Effector memory CD8-positive, alpha-beta T cell (primary cell): Measurements from ENCODE around the gene DNAJB8.

Source experiments
- ATAC-seq: fragments of 150-1000 bp; cut with Tn5 transposase; replicated peaks from 2 replicates; pipeline ENCODE4 v1.10.0; 2021; ENCODE audit warnings: mild to moderate bottlenecking, moderate library complexity
- DNase-seq, 3 experiments: peaks; one replicate each; pipeline ENCODE4 v3.0.0; 2021
- H3K27ac Mint-ChIP-seq, 2 donors: one replicate each; pipeline ENCODE4 v1.8.0; 2022; ENCODE audit warnings: mild to moderate bottlenecking in 2 of 2, mixed read lengths in 2 of 2, moderate library complexity in 2 of 2
- H3K27me3 Mint-ChIP-seq, 2 donors: one replicate each; pipeline ENCODE4 v1.8.0; 2022; ENCODE audit warnings: mixed read lengths in 2 of 2
- H3K36me3 Mint-ChIP-seq: one replicate; pipeline ENCODE4 v1.8.0; 2022; ENCODE audit warnings: mild to moderate bottlenecking, moderate library complexity, mixed read lengths; ENCODE audit not compliant: insufficient read depth
- H3K4me1 Mint-ChIP-seq, 2 donors: one replicate each; pipeline ENCODE4 v1.8.0; 2022; ENCODE audit warnings: low read depth in 2 of 2, mixed read lengths in 2 of 2
- H3K4me3 Mint-ChIP-seq, 2 donors: one replicate each; pipeline ENCODE4 v1.8.0; 2022; ENCODE audit warnings: mild to moderate bottlenecking in 2 of 2, mixed read lengths in 2 of 2, moderate library complexity in 2 of 2
- H3K9me3 Mint-ChIP-seq, 2 donors: one replicate each; pipeline ENCODE4 v1.8.0; 2022; ENCODE audit warnings: mixed read lengths in 2 of 2

Gene DNAJB8

DNA sequence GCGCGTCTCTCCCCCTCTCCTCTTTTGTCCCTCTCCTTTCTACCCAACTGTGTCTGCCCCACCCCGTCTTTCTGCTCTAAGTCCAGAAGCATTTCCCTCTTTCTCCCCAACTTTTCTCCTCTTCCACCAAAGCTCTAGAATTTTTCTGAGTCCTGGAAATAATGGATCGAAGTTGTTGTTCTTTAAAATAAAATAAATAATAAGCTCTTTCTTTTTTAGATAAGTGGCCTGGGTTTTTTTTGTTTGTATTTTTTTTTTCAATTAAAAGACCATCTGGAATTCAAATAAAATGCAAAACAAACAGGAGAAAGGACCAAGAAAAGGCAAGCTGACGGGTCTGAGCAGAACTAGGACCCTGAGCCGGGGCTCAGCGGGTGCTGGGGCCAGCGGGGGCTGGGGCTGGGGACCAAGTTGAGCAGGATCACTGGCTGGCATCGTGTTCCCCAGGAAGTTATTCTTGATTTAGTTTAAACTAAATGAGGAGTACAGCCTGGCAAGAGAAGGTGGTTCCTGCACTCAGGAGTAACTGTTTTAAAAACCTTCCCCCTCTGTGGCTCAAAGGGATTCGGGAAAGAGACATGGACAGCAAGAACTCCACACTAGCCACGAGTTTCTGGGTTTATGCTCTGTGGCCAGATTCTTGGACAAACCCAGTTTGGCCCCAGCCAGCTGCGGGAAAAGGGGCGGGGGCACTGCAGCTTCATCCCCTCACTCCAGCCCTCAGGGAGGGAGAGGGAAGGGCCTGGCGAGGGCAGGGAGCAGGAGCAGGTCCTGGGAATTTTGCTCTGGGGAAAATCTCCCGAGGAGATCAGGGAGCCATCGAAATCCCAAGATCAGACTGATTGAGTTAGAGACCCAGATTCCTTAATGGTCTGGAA is 18.0 kb upstream of the DNAJB8 start:
- Mint-ChIP-seq H3K4me1 (peaks cover 19 to 25% of the 10 kb centered on the region in 2 donors), H3K36me3 (peaks cover 5% of the 10 kb centered on the region), H3K4me3 (no peak overlapping the region), H3K27ac (no peak overlapping the region), H3K9me3 (no peaks in the 10 kb centered on the region), H3K27me3 (peaks cover 82 to 99% of the 10 kb centered on the region in 2 donors)
- DNase-seq (no peak), ATAC-seq (no peak)

DNA sequence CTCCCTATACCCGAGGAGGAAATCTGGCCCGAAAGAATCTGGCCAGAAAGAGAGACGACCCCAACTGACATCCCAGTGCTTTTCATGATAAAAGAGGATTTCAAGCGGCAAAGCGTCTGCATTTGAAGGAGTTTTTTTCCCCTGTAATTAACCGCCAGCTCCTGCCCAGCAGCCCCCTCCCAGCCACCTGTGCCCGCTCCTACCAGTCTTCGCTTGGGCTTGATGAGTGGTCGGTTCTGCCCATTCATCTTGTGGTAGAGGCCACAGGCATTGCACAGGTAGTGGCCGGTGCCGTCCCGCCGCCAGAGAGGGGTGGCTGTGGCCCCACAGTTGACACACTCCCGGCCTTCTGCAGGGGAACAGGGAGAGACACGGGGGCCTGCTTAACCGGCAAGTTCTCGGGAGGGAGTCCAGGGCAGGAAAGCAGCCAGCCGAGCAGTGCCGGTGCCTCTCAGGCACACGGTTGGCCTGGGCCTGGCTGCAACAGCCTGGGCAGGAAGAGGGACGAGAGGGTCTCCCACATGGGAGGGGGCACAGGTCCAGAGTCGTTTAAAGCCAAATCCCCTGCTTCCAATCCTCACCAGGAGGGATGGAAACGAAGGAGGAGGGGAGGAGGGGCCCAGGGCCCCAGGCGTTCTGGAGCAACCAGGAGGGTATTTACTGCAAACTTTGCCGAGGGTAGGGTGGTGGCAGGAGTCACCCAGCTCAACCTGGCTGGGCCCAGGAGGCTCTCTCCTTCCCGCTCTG is 17.1 kb upstream of the DNAJB8 start:
- no peak overlapping the region for H3K27ac Mint-ChIP-seq

DNA sequence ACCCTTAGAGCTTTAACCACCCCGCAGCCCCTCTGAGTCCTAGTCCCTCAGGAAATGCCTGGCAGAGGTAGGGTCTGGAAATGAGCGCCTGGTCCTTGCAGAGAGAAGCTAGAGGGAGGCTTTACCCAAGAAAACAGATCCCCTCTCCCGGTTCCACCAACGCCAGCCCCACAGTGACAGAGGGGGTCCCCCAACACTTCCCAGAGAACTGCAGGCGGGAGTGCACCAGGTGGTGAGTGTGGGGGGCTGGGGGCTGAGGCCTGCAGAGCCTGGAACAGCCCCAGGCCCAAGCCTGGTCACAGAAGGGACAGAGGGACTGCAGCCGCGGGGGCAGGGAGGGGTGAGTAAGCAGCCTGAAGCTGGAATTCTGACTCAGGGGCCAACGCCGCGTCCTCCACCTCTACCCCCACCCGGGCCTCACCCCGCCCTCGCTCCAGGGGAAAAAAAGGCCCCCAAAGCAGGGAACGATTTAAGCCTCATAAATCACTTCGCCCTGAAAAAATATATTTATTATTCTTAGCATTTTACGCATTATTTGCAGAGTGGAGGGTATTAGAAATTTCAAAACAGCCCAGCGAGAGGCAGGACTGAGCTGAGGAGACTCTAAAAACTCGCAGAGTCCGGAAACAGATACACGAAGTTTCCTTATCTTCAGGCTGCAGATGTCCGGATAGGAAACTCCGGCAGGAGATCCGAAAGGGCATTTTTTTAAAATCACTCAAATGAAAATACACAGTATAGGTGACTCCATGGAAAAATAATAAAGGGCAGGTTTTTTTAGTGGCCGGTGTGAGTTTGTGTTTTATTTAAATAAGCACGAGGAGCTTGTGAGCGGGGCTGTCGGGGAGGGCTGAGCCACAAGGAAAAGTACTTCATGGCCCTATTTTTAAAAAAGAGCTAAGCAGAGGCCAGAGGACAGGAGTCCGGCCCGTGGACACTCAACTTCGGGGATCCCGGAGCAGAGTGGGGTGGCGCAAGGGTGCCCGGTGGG is 16.3 kb upstream of the DNAJB8 start:
- Mint-ChIP-seq H3K9me3 (no peaks in the 10 kb centered on the region), H3K4me1 (peaks cover 16 to 18% of the 10 kb centered on the region in 2 donors), H3K4me3 (peak overlapping the region; percentile 43 to 64), H3K27me3 (peaks cover 84 to 100% of the 10 kb centered on the region in 2 donors), H3K27ac (peak overlapping the region in 1 of 2 donors; percentile 26), H3K36me3 (peaks cover 5% of the 10 kb centered on the region)
- ATAC-seq (no peak), DNase-seq (no peak)

More for the DNA sequence above, 17.1 kb upstream of the DNAJB8 start:
- peaks cover 18 to 24% of the 10 kb centered on the region in 2 donors for H3K4me1 Mint-ChIP-seq
- ATAC-seq = no peak
- H3K36me3 Mint-ChIP-seq = peaks cover 5% of the 10 kb centered on the region
- H3K4me3 Mint-ChIP-seq = peak overlapping the region; percentile 43 to 64
- no peaks in the 10 kb centered on the region for H3K9me3 Mint-ChIP-seq
- peaks cover 84 to 100% of the 10 kb centered on the region in 2 donors for H3K27me3 Mint-ChIP-seq
- DNase-seq = no peak

DNA sequence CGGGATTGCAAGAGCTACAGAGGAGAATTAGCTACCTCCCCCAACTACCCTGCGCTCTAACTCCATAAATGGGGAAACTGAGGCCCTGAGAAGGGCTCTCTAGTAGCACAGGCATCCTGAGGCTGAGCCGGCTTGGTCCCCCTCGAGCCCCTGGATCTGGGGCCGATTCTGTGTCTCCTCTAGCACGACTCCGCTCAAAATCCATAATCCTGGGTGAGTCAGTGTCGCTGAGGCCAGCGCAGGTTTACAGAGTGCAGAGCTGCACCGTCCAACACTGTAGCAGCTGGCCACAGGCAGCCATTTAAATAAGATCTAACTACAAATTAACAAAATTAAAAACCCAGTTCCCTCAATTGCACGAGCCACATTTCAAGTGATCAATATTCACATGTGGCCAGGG is 15.5 kb upstream of the DNAJB8 start:
- Mint-ChIP-seq H3K4me1 (peaks cover 10 to 14% of the 10 kb centered on the region in 2 donors), H3K27ac (no peak overlapping the region), H3K9me3 (no peaks in the 10 kb centered on the region), H3K36me3 (peaks cover 5% of the 10 kb centered on the region), H3K27me3 (peaks cover 87 to 100% of the 10 kb centered on the region in 2 donors), H3K4me3 (no peak overlapping the region)
- DNase-seq (no peak), ATAC-seq (no peak)

DNA sequence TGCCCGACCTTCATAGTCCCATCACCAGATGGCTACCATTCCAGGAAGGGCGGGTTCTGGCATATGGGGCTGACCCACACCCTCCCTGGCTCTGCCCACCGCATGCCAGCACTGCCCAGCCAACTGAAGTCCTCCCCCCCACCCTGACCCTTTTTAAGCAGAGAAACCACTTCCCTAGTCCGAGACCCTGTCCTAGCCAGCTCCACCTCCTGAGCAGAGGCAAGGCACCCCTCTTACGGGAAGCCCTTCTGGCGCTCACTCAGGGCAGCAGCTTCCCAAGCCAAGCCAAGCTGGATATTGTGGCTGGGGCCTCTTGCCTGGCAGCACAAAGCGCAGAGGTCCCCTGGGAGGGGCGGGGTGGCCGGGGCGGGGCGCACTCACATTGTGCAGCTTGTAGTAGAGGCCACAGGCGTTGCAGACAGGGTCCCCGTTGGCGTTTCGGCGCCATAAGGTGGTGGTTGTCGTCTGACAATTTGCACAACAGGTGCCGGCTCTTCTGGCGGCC is 14.8 kb upstream of the DNAJB8 start:
- DNase-seq (no peak), ATAC-seq (no peak)
- peaks cover 5 to 10% of the 10 kb centered on the region in 2 donors for H3K4me1 Mint-ChIP-seq
- H3K9me3 Mint-ChIP-seq = no peaks in the 10 kb centered on the region
- H3K27ac Mint-ChIP-seq = no peak overlapping the region
- peaks cover 83 to 100% of the 10 kb centered on the region in 2 donors for H3K27me3 Mint-ChIP-seq
- no peak overlapping the region for H3K4me3 Mint-ChIP-seq
- peaks cover 5% of the 10 kb centered on the region for H3K36me3 Mint-ChIP-seq

DNA sequence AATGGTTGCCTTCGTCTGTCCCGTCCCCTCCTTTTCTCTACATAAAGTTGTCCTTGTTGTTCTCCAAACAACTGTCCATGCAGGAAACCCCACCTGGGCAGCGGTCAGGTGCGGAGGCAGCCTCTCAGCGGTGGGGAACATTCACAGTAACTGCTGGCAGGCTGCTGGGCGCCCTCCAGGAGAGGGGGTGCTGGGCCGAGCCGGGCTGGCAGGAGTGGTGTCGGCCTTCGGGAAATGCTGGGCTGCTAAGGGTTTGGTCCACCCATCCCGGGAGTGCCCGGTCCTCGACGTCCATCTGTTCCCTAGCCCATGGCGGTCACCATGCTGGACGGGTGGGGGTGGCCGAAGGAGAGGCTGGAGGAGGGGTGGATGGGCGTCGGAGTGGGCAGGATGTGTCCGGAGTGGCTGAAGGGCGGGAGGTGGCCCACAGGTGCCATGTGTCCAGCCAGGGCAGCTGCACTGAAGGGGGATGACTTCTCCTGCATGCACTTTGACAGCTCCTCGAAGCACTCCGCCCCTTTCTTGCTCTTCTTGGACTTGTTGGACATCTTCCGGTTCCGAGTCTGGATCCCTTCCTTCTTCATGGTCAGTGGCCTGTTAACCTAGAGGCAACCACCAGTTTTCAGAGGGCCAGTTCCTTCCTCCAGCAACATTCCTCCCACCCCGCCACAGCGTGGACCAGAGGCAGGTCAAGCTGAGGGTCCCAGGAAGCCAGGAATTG is 14.2 kb upstream of the DNAJB8 start:
- Mint-ChIP-seq H3K36me3 (peaks cover 5% of the 10 kb centered on the region), H3K9me3 (no peaks in the 10 kb centered on the region), H3K4me1 (peaks cover 5 to 9% of the 10 kb centered on the region in 2 donors), H3K27ac (no peak overlapping the region), H3K4me3 (no peak overlapping the region), H3K27me3 (peaks cover 76 to 100% of the 10 kb centered on the region in 2 donors)
- ATAC-seq (no peak), DNase-seq (no peak)

DNA sequence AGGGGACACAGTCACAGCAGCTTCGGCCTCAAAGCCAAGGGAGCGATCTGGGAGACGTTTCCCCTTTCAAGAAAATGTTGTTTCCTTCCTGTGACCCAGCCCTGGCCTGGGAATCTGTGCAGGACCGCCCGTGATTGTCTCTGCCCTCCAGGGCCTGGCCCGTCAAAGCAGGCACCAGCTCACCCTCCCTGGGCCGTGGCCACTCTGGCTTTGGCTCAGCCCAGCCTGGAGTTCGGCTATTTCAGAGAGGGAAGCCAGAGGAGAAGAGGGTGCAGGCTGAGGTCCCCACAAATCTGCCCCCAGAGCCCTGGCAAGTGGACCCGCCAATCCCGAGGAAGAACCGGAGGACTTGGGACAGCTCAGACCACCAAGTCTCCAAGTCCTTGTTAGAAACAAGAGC is 13.6 kb upstream of the DNAJB8 start:
- Mint-ChIP-seq H3K27me3 (peaks cover 70 to 100% of the 10 kb centered on the region in 2 donors), H3K36me3 (peaks cover 5% of the 10 kb centered on the region)

DNA sequence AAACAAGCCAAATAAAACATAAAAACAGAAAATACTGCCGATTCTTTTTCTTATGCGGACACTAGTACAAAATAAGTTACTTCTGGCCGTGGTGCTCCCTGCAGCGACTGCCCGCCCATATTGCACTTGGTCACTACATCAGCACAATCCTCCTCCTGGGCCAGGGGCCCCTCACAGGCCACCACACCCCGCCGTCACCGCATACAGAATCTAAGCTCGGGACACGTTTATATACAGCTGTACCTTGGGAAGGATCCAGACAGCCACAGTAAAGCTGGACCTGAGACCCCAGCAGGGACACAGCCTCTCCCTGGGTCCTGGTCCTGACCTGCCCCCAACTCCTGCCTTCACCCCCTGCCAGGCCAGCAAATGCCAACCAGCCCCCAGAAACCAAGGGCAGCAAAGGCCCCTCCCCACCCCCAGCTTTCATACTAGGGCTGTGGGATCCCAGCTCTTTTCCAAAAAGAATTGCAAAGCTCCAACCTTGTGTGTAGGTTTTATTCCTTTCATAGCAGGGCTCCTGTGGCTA is 12.9 kb upstream of the DNAJB8 start:
- Mint-ChIP-seq H3K9me3 (no peaks in the 10 kb centered on the region), H3K27ac (no peak overlapping the region), H3K36me3 (peaks cover 5% of the 10 kb centered on the region), H3K4me3 (no peak overlapping the region), H3K27me3 (peaks cover 64 to 98% of the 10 kb centered on the region in 2 donors), H3K4me1 (peaks cover 5 to 9% of the 10 kb centered on the region in 2 donors)
- DNase-seq (no peak), ATAC-seq (no peak)

More for the DNA sequence above, 13.6 kb upstream of the DNAJB8 start:
- DNase-seq = no peak
- H3K27ac Mint-ChIP-seq = no peak overlapping the region
- no peak overlapping the region for H3K4me3 Mint-ChIP-seq
- H3K9me3 Mint-ChIP-seq = no peaks in the 10 kb centered on the region
- H3K4me1 Mint-ChIP-seq = peaks cover 5 to 9% of the 10 kb centered on the region in 2 donors
- no peak for ATAC-seq

DNA sequence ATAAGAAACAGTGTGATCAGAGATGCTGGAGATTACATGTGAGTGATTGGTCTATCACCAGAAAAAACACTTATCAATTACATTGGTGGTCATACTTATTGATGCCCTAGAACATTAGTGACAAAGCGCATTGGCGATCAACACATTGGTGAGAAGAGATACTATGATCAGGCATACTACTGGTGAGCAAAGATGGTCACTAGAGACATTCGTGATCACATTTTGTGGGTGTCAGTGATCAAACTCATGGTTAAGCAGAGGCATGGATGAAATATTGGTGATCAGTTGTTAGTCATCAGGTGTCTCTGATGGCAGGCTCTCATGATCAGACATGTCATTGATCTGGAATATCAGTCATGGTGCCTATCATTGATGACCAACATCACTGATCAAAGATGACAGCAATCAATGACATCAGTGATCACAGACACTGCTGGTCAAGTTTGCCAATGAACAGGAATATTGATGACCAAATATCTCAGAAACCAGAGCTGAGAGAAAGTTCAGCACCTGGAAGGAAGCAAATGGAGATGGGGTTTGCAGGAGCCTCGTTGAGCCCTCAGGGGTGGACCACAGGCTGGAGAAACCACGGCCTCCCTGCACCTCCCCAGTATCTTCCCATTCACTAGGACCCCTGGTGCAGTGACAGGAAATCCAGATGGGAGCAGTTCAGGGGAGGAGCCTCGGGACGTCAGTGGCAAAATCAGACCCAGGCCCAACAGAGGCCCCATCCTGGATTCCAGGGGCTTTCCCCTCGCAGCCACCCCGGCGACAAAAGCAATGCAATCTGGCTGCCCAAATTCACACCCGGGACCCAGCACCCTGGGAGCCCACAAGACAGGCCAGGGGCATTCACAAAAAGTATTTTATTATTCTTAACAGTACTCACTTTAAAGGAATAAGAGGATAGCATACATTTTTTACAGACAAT is 12.2 kb upstream of the DNAJB8 start:
- Mint-ChIP-seq H3K27ac (no peak overlapping the region), H3K36me3 (no peaks in the 10 kb centered on the region)

DNA sequence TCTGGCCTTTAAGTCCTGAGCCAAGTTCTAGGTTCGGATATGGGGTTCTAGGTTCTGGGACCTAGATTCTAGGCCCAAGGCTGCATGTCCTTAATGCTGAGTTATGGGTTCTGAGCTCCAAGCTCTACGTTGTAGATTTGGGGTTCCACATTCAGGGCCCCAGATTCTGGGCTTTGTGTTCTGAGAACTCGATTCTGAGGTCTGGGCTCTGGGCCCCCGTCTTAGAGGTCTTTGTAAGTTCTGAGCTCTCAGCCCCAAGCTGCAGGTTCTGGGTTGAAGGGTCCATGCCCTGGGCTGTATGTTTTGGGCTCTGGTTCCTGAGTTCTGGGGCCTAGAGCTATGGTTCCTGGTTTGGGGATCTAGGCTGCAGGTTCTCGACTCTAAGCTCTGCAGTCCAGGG is 10.0 kb upstream of the DNAJB8 start:
- H3K27me3 Mint-ChIP-seq = peaks cover 50 to 94% of the 10 kb centered on the region in 2 donors

More for the DNA sequence above, 12.2 kb upstream of the DNAJB8 start:
- ATAC-seq (no peak), DNase-seq (no peak)
- H3K4me3 Mint-ChIP-seq = no peak overlapping the region
- H3K9me3 Mint-ChIP-seq = no peaks in the 10 kb centered on the region
- peaks cover 5 to 7% of the 10 kb centered on the region in 2 donors for H3K4me1 Mint-ChIP-seq
- peaks cover 58 to 94% of the 10 kb centered on the region in 2 donors for H3K27me3 Mint-ChIP-seq

DNA sequence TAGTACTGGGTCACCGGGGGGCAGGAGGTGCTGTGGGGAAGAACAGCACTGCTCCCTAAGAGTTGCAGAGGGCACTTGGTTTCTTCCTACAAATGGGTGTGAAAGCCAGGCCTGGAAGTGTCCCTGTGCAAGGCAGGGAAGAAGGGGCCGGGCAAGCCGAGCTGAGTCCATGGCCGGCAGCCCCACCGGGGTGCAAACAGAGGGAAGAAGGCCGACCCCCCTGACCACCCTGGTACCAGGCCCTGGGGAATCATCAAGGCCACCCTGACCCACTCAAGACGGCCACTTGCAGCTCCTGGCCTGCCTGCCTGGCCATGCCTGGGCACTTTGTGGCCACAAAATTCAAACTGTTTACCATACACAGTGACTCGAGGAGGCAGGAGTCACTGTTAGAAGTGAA is 8.7 kb upstream of the DNAJB8 start:
- Mint-ChIP-seq H3K27ac (no peak overlapping the region), H3K4me3 (no peak overlapping the region), H3K27me3 (peaks cover 49 to 94% of the 10 kb centered on the region in 2 donors), H3K4me1 (no peaks in the 10 kb centered on the region), H3K9me3 (no peaks in the 10 kb centered on the region), H3K36me3 (no peaks in the 10 kb centered on the region)
- ATAC-seq (no peak), DNase-seq (no peak)

More for the DNA sequence above, 10.0 kb upstream of the DNAJB8 start:
- H3K27ac Mint-ChIP-seq = no peak overlapping the region
- H3K9me3 Mint-ChIP-seq = no peaks in the 10 kb centered on the region
- no peak for ATAC-seq
- H3K36me3 Mint-ChIP-seq = no peaks in the 10 kb centered on the region
- DNase-seq = no peak
- no peaks in the 10 kb centered on the region for H3K4me1 Mint-ChIP-seq
- no peak overlapping the region for H3K4me3 Mint-ChIP-seq
